Suppressor macrophage treated with lipopolysaccharide for 4 hours (primary cell): ENCODE measurements around the gene CMKLR1.

Experiments used
- DNase-seq: peaks from one replicate; pipeline ENCODE4 v3.0.0-alpha.2; 2020

Gene CMKLR1

GRCh38 chr12:108297895-108298760, 41.0 kb downstream of the CMKLR1 start:
- DNase-seq, result peak; percentile 71

GRCh38 chr12:108297424-108297823, 41.7 kb downstream of the CMKLR1 start:
- DNase-seq, result no peak

- peak; percentile 30 for DNase-seq
Observed at GRCh38 chr12:108296945-108297344, 42.2 kb downstream of the CMKLR1 start.

GRCh38 chr12:108295641-108296040, 43.5 kb downstream of the CMKLR1 start:
- DNase-seq, result no peak

GRCh38 chr12:108289350-108290161, 49.6 kb downstream of the CMKLR1 start:
- no peak for DNase-seq

- no peak for DNase-seq
Observed at GRCh38 chr12:108287227-108287626, 51.9 kb downstream of the CMKLR1 start.

GRCh38 chr12:108285016-108285415, 54.1 kb downstream of the CMKLR1 start:
- DNase-seq, result no peak

- no peak for DNase-seq
Observed at GRCh38 chr12:108284163-108284562, 54.9 kb downstream of the CMKLR1 start.

- DNase-seq, result no peak
Observed at GRCh38 chr12:108282676-108283075, 56.4 kb downstream of the CMKLR1 start.

- no peak for DNase-seq
Observed at GRCh38 chr12:108282160-108282559, 57.0 kb downstream of the CMKLR1 start.

GRCh38 chr12:108277613-108278012, 61.5 kb downstream of the CMKLR1 start:
- DNase-seq, result no peak

- no peak for DNase-seq
Observed at GRCh38 chr12:108273217-108273616, 65.9 kb downstream of the CMKLR1 start.

GRCh38 chr12:108271951-108272872, 66.9 kb downstream of the CMKLR1 start:
- no peak for DNase-seq

- no peak for DNase-seq
Observed at GRCh38 chr12:108270849-108271143, 68.3 kb downstream of the CMKLR1 start.

- peak; percentile 11 for DNase-seq
Observed at GRCh38 chr12:108270035-108270848, 68.9 kb downstream of the CMKLR1 start.

- no peak for DNase-seq
Observed at GRCh38 chr12:108269224-108269623, 69.9 kb downstream of the CMKLR1 start.

GRCh38 chr12:108268397-108268796, 70.7 kb downstream of the CMKLR1 start:
- peak; percentile 87 for DNase-seq

GRCh38 chr12:108267450-108267849, 71.7 kb downstream of the CMKLR1 start:
- no peak for DNase-seq

GRCh38 chr12:108266131-108266530, 73.0 kb downstream of the CMKLR1 start:
- DNase-seq, result no peak

GRCh38 chr12:108265505-108265904, 73.6 kb downstream of the CMKLR1 start:
- DNase-seq, result no peak

GRCh38 chr12:108260969-108261368, 78.1 kb downstream of the CMKLR1 start:
- no peak for DNase-seq

GRCh38 chr12:108260039-108260438, 79.1 kb downstream of the CMKLR1 start:
- no peak for DNase-seq
